Spinal cord (tissue), 10 donors: Measurements from ENCODE around the gene KCNQ1. TPM values are rescaled to one million over a fixed set of nuclear protein-coding genes. Genes with fewer than 3 reads are reported as not detected.

Source experiments
- DNase-seq, 6 donors: peaks; one replicate each; pipeline versions ENCODE4 v3.0.0 to v3.0.0-alpha.2; 2013 to 2015; ENCODE audit warnings: low spot score in 6 of 6, low read depth in 4 of 6
- H3K27ac ChIP-seq: one replicate; pipeline ENCODE4 v1.5.1; 2013; ENCODE audit warnings: low read depth, low read length, control low read depth
- H3K27me3 ChIP-seq: one replicate; pipeline ENCODE4 v1.6.1; 2013; ENCODE audit warnings: low read length; ENCODE audit not compliant: control insufficient read depth, insufficient read depth
- H3K36me3 ChIP-seq: one replicate; pipeline ENCODE4 v1.6.1; 2013; ENCODE audit warnings: low read length; ENCODE audit not compliant: control insufficient read depth, insufficient read depth
- H3K4me1 ChIP-seq: one replicate; pipeline ENCODE4 v1.6.1; 2013; ENCODE audit warnings: low read length; ENCODE audit not compliant: control insufficient read depth, insufficient read depth
- H3K4me3 ChIP-seq: one replicate; pipeline ENCODE4 v1.5.1; 2013; ENCODE audit warnings: low read depth, low read length, control low read depth
- H3K9me3 ChIP-seq: one replicate; pipeline ENCODE4 v1.6.1; 2013; ENCODE audit warnings: low read length; ENCODE audit not compliant: control insufficient read depth, insufficient read depth
- WGBS: methylation state at CpG from one replicate; pipeline ENCODE4 v1.1.5; 2013; ENCODE audit warnings: missing lambda C conversion rate; ENCODE audit not compliant: insufficient coverage; 5-methylcytosine and 5-hydroxymethylcytosine counted together
- polyA plus RNA-seq, 2 donors: library from polyadenylated mRNA; unstranded; fragments of 120-200 nt; gene quantifications; one replicate each; pipeline ENCODE4 v1.2.1, GENCODE V29; 2013; ENCODE audit not compliant: insufficient read length in 2 of 2
- total RNA-seq, 2 donors: library from RNA; depleted of rRNA in 1 of 2; stranded (reverse); fragments of 120-200 nt in 1 of 2; fragments of >200 nt in 1 of 2; gene quantifications; one replicate each; pipeline versions ENCODE4 v1.2.3 to v1.2.4, GENCODE V29; 2013 to 2014
- donor health status: healthy.

Gene KCNQ1
- total and polyA plus RNA-seq, 4 donors, result 0.83 to 3.1 (median 2.1) TPM

DNA sequence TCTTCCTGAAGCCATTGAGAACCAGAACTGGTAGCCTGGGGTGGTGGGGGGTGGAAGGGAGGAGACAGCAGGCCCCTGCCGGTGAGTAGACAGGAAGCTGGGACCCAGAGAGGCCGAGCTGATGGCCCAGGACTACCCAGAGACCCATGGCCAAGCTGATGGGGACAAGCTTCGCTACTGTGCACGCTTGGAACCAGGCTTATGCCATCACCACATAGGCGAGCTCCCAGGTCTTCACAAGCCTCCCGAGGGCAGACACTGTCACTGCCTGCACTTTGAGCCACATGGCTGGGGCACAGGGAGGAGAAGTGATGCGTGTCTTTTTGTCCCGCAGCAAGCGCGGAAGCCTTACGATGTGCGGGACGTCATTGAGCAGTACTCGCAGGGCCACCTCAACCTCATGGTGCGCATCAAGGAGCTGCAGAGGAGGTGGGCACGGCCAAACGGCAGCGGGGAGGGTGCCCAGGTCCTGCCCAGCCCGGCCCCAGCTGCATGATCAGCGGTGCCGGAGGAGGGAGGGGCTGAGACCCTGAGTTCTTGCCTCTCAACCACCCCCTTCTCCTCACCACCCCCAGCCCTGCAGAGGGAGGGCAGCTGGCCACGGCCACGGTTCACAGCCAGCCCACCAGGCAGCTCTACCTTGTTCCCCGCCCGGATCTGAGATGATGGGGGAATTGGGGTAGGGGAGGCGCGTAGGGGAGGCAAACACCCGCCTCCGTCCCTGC lies 331.0 kb downstream of the KCNQ1 start:
- no peak for DNase-seq
- Histone ChIP-seq H3K27ac (no peak overlapping the region), H3K4me1 (peaks cover 43% of the 10 kb centered on the region), H3K36me3 (peaks cover 3% of the 10 kb centered on the region), H3K9me3 (no peaks in the 10 kb centered on the region), H3K4me3 (no peak overlapping the region), H3K27me3 (no peaks in the 10 kb centered on the region)
- WGBS, result 93% methylated on average over 17 of the region's 29 CpGs

DNA sequence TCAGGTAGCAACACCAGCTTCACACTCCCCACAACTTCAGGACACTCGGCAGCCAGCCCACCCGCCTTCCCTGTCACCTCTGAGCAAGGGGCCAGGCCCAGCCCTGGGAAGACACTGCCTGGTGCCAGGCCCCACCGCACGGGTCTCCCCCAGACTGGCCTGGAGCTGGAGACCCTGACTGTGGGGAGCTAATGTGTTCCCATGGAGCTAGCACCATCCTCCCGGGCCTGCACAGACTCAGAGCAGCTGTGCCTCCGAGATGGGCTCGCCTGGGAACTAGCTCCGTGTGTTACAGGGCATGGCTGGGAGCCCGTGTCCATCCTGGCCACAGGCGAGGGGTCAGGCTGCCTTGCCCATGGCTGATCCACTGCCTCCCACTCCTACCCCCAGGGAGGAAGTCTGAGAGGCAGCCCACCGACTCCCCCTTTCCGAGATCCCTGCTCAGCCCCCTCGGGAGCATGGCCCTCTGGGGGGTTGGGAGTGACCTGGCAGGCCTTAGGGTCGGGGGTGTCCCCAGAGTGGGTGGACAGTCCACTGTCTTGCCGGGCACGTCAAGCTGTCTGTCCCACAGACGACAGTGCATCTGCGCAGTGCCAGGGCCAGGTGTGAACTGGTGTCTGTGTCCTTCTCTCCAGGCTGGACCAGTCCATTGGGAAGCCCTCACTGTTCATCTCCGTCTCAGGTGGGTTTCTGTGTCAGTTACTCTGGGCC lies 331.7 kb downstream of the KCNQ1 start:
- no peak overlapping the region for H3K4me3 ChIP-seq
- peaks cover 50% of the 10 kb centered on the region for H3K4me1 ChIP-seq
- DNase-seq, result no peak
- no peak overlapping the region for H3K27ac ChIP-seq
- H3K36me3 ChIP-seq, result peaks cover 3% of the 10 kb centered on the region
- H3K9me3 ChIP-seq, result no peaks in the 10 kb centered on the region
- WGBS, result 87% methylated on average over 16 of the region's 19 CpGs
- no peaks in the 10 kb centered on the region for H3K27me3 ChIP-seq

DNA sequence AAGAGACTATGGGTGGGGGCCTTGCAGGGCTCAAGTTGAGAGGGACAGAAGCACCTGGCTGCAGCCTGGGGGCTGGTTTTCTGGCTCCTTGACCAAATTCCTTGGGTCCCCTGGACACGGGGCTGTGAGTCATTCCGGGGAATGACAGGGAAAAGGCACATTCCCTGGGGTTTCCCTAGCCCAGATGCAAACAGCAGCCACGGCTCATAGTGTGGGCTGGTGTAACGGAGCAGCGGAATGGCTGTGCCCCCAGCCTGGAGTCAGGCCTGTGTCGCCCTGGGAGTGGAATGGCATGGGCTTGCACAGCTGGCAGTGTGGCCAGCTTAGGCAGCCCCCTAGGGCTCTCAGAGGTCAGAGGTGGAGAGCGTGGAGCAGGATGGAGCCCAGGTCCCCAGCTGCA lies 332.6 kb downstream of the KCNQ1 start:
- H3K27me3 ChIP-seq, result no peaks in the 10 kb centered on the region

DNA sequence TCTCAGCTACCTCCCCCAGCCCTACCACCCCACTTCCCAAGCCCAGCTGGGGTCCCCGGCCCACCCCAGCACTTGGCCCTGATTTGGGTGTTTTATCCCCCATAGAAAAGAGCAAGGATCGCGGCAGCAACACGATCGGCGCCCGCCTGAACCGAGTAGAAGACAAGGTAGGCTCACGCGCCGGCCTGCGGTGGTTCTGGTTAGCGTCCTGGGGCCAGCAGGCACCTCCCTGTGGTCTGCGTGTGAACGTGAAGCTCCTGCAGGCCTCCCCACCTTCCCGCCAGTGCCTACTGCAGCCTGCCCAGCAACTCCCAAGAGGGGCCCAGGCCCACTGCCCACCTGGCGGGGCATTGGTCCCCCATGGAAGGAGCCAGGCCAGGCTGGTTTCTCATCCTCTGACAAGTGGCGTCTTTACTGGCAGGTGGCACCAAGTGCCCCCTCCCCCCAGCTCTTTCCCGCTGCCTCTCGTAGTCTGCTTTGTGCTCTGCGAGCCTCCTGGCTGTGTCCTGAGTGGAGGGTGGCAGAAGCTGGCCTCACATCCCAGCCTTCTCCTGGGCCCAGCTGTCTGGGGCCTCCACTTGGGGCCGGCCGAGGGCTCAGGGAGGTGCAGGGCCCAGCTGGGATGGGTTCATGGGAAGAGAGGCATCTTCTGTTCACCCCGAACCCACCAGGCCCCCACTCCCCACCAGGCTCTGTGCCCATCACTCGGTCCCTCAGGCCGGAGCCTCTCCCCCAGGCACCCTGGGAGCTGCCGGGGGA lies 333.2 kb downstream of the KCNQ1 start:
- Histone ChIP-seq H3K9me3 (no peaks in the 10 kb centered on the region), H3K27me3 (no peaks in the 10 kb centered on the region), H3K4me1 (peaks cover 48% of the 10 kb centered on the region), H3K27ac (peak overlapping the region; percentile 71), H3K4me3 (no peak overlapping the region), H3K36me3 (peaks cover 3% of the 10 kb centered on the region)
- DNase-seq, result peak in 2 of 6 donors; percentile 40 to 52
- 66% methylated on average over 22 of the region's 27 CpGs for WGBS

More for the DNA sequence above, 332.6 kb downstream of the KCNQ1 start:
- H3K9me3 ChIP-seq, result no peaks in the 10 kb centered on the region
- H3K36me3 ChIP-seq, result peaks cover 3% of the 10 kb centered on the region
- DNase-seq, result no peak
- WGBS, result 81% methylated on average over 7 of the region's 7 CpGs
- no peak overlapping the region for H3K27ac ChIP-seq
- H3K4me1 ChIP-seq, result peaks cover 48% of the 10 kb centered on the region
- no peak overlapping the region for H3K4me3 ChIP-seq

DNA sequence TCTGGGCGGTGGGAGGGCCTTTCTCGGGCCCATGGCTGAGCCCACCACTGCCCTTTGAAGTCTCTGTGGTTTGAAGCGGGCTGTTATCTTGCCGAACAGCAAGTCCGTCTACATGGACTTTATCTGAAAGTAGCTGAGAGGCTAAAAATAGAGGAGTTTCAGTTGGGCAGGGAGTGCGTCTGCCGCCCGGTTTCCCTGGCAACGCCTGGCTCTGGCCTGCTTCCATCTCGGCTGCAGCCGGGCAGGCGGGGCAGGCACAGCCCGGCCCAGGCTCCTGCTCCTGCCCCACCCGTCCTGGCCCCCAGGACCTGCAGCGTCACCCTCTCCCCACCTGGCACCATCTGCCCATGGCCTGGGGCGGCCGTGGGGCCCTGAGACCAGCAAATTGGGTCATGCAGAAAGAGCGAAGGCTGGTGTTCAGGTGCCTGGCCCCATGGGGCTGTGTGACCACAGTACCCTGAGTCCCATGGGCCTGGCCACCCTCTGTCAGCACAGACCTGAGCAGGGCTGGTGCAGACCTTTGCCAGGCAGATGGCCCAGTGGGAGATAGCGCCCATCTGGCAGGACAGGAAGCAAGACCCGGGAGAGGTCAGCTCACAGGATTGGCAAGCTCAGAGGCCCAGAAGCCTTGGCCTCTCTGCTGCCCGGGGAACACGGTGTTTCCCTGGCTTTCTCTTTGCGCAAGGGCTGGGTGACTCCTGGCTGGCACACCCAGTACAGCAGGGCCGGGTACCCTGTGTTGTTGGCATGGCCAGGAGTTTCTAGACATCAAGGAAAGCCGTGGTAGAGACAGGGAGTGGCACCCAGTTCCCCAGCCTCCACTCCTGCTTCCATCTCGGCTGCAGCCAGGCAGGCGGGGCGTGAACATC lies 334.1 kb downstream of the KCNQ1 start:
- no peaks in the 10 kb centered on the region for H3K9me3 ChIP-seq
- H3K27me3 ChIP-seq, result no peaks in the 10 kb centered on the region
- WGBS, result 33% methylated on average over 27 of the region's 28 CpGs
- peak overlapping the region; percentile 71 for H3K27ac ChIP-seq
- DNase-seq, result peak; percentile 52 to 93 (median 70)
- H3K4me3 ChIP-seq, result no peak overlapping the region
- peaks cover 48% of the 10 kb centered on the region for H3K4me1 ChIP-seq
- H3K36me3 ChIP-seq, result peaks cover 3% of the 10 kb centered on the region

DNA sequence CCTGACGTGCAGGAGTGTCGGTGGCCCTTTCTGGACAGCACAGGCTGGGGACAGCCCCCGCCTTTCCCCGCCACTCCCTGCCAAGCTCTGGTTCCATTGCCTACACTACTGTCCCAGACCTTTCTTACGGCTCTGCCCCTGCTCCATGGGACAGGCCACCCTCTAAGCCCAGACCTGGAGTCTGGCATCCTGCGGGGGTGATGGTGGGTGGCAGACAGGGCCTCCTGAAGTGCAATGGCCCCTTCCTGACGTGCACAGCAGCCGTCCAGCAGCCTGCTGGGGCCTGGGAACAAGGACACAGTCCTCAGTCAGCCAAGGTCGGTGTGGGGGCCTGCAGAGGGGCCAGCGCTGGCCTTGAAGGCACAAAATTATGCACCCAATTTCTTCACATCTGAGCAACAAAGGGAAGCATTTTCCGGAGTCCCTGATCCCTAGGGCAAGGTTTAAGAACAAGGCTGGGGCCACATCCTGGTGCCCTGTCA lies 334.7 kb downstream of the KCNQ1 start:
- Histone ChIP-seq H3K4me1 (peaks cover 48% of the 10 kb centered on the region), H3K27ac (no peak overlapping the region), H3K36me3 (peaks cover 3% of the 10 kb centered on the region), H3K4me3 (no peak overlapping the region), H3K27me3 (no peaks in the 10 kb centered on the region), H3K9me3 (no peaks in the 10 kb centered on the region)
- WGBS, result 74% methylated on average over 10 of the region's 11 CpGs
- DNase-seq, result no peak

DNA sequence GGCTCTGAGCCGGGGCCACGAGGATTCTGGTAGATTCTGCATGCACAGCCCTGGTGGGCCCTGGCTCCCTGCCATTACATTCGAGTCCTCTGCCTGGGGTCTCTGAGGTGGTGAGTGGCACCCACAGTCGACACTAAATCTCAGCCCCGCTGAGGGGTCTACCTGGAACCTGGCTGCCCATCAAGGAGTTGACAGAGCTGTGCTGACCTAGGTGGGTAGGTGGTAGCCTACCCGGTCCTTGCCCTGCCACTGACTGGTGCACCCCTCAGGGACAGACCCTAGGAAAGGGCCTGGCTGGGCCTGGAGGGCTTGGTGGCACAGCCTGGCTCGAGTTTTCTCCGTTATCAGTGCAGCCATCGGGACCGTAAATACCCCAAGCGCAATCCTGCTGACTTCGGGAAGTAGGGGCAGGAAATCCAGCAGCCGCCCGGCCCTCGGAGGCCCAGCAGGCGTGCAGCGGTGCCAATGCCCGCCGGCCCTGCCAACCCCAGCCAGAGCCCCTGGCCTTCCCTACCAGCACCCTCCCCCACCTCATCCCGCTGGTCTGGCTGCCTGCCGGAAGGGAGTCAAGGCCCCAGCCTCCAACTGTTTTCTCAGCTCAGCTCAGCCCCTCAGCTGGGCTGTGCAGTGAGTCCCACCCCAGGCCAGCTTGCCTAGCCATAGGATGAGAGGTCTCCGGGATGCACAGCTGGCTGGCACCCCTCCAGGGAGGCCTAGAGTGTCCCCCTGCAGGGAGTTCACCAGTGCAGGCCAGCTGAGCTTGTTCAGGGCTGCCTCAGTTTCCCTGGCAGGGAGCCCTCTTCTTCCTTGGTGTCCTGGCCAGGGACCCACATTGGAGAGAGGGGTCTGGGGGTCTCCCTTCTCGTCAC lies 335.4 kb downstream of the KCNQ1 start:
- WGBS, result 65% methylated on average over 22 of the region's 23 CpGs
- H3K4me3 ChIP-seq, result no peak overlapping the region
- peaks cover 3% of the 10 kb centered on the region for H3K36me3 ChIP-seq
- peak in 2 of 6 donors; percentile 27 to 57 for DNase-seq
- H3K27ac ChIP-seq, result no peak overlapping the region
- no peaks in the 10 kb centered on the region for H3K27me3 ChIP-seq
- H3K4me1 ChIP-seq, result peaks cover 48% of the 10 kb centered on the region
- no peaks in the 10 kb centered on the region for H3K9me3 ChIP-seq

DNA sequence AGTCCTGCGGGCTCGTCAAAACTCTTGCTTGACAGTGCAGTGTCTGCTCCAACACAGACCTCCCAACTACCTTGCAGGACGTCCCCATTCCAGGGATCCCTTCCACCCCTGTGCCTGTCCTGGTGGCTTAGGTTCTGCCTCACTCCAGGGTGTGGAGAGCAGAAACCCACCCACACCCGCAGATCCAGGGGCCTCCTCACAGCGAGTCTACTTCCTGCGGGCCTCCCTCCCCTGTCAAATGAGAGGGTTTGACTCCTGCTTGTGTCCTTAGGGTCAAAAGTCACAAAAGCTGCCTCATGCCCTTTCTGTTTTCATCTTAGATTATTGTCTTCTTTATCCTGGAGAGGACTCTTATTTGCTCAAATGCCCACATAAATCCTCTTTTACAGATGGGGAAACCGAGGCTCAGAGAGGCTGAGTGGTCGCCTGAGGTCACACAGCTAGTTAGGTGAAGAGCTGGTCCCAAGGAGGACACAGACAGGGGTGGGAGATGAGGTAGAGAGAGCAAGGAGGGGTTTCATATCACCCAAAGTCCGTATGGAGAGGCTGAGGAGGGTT lies 336.1 kb downstream of the KCNQ1 start:
- Histone ChIP-seq H3K4me1 (peaks cover 46% of the 10 kb centered on the region), H3K27ac (peak overlapping the region; percentile 64)
- WGBS, result 77% methylated on average over 9 of the region's 9 CpGs

More for the DNA sequence above, 336.1 kb downstream of the KCNQ1 start:
- Histone ChIP-seq H3K9me3 (peaks cover 1% of the 10 kb centered on the region), H3K4me3 (no peak overlapping the region), H3K36me3 (peaks cover 3% of the 10 kb centered on the region), H3K27me3 (no peaks in the 10 kb centered on the region)
- DNase-seq, result no peak
